Activated T-cell treated with anti-CD3 and anti-CD28 coated beads, Interleukin-2, amount 50 U/mL, for 48 hours (primary cell): ENCODE measurements around the gene ZC3H6.
"Not testable (repeated sequence)": the region's sequence is repeated elsewhere in the genome, so short reads cannot be mapped to it uniquely, and the experiment has no call there.

ENCODE experiments used
- DNase-seq, 2 experiments: peaks; one replicate each; pipeline ENCODE4 v3.0.0-alpha.2; 2020

ZC3H6 gene

GRCh38 chr2:112332123-112332696 lies 56.8 kb downstream of the ZC3H6 start:
- DNase-seq = no peak

- no peak for DNase-seq
These were observed 60.2 kb downstream of the ZC3H6 start for GRCh38 chr2:112335600-112335999.

- DNase-seq = no peak
These were observed 64.6 kb downstream of the ZC3H6 start for GRCh38 chr2:112339986-112340385.

- DNase-seq = no peak
These were observed 65.3 kb downstream of the ZC3H6 start for GRCh38 chr2:112340475-112341267.

- no peak for DNase-seq
These were observed 66.7 kb downstream of the ZC3H6 start for GRCh38 chr2:112342067-112342550.

- DNase-seq = no peak
These were observed 68.6 kb downstream of the ZC3H6 start for GRCh38 chr2:112343827-112344585.

- no peak for DNase-seq
These were observed 69.9 kb downstream of the ZC3H6 start for GRCh38 chr2:112345030-112346027.

GRCh38 chr2:112352292-112352691 lies 76.9 kb downstream of the ZC3H6 start:
- DNase-seq = not testable (repeated sequence)

- not testable (repeated sequence) for DNase-seq
These were observed 77.6 kb downstream of the ZC3H6 start for GRCh38 chr2:112352809-112353603.

GRCh38 chr2:112354335-112354734 lies 78.9 kb downstream of the ZC3H6 start:
- not testable (repeated sequence) for DNase-seq

- not testable (repeated sequence) for DNase-seq
These were observed 84.7 kb downstream of the ZC3H6 start for GRCh38 chr2:112360055-112360454.
